COLO668 (cell line): Measurements from ENCODE around the gene TPM1.
"Not testable (repeated sequence)": the region's sequence is repeated elsewhere in the genome, so short reads cannot be mapped to it uniquely, and the experiment has no call there.

Experiments
- DNase-seq: peaks from one replicate; lab custom pipeline; 2025; ENCODE audit not compliant: unreplicated experiment; lab: John Stamatoyannopoulos, UW

Gene TPM1

GRCh38 chr15:63041974-63042876, at the start of gene TPM1:
TSS of gene TPM1 (plus strand) at chr15:63042747. CDS start at chr15:63042830, 83 bp downstream.
- DNase-seq = peak; percentile 49

DNA sequence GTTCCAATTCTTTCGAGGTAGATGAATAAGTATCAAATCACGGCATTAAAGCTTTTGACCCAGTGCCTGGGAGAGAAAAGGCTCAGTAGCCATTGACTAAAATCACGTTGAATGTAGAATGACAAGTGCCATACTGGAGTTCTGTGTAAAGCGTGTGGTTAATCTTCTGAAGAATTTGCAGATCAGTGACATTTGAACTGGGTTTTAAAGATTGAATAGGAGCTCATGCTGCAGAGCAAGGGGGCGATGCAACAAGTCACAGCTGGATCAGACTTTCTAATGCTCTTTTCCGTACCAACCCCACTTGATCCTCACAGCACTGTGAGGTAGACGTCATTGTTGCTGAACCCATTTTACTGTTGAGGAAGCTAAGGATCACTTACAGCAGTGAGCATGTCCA, 49.5 kb upstream of the TPM1 start:
- DNase-seq = no peak

- not testable (repeated sequence) for DNase-seq
Observed at GRCh38 chr15:62993632-62994031, 48.9 kb upstream of the TPM1 start.

GRCh38 chr15:62994439-62994838, 48.1 kb upstream of the TPM1 start:
- no peak for DNase-seq

- DNase-seq = no peak
Observed at GRCh38 chr15:62994975-62995681, 47.4 kb upstream of the TPM1 start.

- no peak for DNase-seq
Observed at GRCh38 chr15:62997441-62997840, 45.1 kb upstream of the TPM1 start.

DNA sequence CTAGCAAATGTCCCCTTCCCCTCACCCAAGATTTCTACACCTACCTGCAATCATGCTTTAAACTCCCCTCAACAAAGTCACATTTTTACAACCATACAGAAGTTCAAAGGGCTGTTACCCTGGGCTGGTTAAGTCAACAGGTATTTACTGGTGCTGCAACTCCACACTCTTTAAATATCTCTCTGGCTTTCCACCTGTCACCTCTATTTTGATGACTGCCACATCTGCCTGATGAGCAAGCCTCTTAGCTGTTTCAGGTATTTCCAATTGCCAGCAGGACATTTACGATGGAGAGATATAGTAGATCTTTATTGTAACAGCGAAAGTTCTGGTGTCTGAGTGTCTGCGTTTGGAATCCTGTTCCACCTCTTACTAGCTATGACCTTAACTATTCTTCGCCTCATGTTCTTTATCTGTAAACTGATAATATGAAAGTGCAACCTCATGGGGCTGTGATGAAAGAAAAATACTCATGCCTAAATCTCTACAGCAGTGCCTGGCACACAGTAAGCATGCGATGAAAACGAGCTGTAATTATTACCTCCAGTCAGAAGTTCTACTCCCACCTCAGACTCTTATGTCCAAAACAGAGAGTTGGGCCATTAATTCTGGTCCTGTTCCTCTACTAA, 44.2 kb upstream of the TPM1 start:
- no peak for DNase-seq

DNA sequence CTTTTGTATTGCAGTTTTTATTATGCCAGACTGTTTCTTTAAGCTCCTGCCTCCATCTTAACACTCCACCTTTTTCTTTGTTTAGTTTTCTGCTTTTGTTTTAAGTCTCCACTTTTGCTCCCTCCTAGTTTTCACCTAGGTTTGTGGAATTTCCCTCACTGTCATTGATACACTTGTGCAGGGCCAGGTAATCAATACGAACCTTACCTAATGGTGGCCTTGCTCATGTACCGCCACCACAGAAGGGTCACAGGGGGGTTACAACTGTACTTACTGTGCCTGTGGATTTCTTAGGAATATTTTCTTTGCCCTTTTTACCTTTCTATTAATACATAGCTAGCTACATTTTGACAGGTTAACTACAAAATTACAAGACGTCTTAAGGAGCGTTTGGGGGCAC, 43.4 kb upstream of the TPM1 start:
- no peak for DNase-seq

DNA sequence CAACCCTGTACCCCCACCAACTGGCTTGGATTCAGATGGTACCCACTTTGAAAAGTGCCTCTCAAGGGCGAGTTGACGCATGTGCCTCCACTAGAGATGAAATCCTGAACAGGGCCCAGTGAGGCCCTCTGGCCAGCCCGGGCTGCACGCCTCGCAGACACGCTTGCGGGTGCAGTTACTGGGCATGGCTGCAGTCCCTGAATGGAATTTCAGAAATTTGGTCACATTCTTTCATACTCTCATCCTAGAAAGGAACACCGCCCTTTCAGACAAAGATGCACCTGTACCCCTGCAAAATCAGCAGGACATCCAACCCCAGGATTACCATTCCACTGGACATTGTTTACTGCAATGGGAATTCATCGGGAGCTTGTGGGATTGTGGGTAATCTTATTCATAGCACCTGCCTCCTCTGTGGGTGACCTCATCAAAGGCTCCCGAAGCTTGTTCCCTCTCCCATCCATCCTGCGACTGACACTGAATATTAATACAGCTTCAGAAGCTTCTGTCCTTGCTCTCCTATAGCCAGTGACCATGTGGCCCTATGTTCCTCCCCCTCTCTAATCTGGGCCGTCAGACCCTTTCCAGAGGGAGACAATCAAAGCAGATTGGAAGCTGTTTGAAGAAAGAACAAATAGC, 42.5 kb upstream of the TPM1 start:
- DNase-seq = no peak

DNA sequence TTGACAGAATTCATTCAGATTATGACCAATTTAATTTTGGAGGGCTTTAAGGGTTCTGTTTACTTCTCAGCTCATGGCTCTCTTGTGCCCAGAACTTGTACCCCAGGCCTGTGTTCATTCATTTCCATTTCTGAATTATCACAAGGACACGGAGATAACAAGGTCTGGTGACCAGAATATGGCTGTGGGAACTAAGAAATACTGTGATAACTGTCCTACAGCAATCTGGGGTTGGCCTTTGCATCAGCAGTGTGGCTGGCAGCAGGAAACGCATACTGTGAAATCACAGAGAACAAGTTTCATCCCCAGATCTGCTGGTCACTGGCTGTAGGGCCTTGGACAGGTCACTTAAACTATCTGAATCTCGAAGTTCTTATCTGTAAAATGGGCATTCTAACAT, 41.8 kb upstream of the TPM1 start:
- DNase-seq = no peak

GRCh38 chr15:63004211-63004610, 38.3 kb upstream of the TPM1 start:
- no peak for DNase-seq

GRCh38 chr15:63006032-63006878, 36.3 kb upstream of the TPM1 start:
- no peak for DNase-seq

GRCh38 chr15:63008333-63009049, 34.1 kb upstream of the TPM1 start:
- peak; percentile 9 for DNase-seq

DNA sequence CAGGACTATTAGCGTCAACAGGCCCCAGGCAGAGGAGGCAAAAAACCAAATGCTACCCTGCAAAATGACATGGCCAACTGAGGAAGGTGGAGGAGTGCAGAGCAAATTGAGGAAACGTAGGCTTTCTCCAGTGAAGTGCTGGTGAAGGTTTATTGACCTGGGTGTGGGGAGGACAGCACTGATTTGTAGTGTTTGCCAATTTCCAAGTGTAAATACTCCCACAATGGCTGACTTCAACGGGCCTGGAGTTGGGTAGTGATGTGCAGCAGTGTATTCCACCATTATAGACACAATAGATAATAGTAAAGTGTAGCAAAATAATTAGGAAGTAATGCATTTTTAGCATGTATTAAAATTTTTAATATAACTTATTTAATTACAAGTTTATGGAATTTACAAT, 32.2 kb upstream of the TPM1 start:
- DNase-seq = no peak

GRCh38 chr15:63010920-63011693, 31.4 kb upstream of the TPM1 start:
- no peak for DNase-seq

- no peak for DNase-seq
Observed at GRCh38 chr15:63012444-63012843, 30.1 kb upstream of the TPM1 start.

DNA sequence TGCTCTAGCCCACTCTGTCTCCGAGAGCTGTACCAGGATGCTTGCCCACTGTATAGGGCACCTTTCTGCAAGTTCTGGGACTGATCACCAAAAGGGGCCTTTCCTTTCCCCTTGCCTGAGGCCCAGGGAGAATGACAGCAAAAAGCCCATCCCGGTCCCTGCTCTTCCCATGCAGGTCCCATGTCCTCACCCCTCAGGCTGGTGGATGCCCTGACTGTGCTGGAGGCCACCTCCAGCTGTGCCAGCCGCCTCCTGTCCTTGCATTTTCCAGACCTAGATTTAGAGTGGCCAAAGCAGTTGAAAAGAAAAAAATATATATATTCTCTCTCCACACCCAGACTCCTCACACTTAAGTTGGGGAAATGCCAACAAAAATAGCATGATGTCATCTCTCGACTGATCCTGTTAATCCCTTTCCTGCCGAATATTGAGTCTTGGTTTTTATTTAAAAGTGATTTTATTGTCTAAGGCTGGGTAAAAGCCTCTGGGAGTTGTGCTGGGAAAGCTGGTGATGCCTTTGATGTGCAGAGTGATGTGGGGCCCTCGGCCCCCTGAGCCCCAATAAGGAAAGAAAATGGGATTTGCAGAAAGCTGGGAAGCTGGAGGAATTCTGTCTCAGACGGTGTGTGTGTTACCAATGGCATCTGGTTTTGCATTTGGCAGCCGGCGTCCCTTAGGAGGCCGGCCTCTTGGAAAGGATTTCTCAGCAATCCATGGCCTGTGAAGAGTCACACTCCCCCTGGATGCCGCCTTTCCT, 29.3 kb upstream of the TPM1 start:
- DNase-seq = no peak

DNA sequence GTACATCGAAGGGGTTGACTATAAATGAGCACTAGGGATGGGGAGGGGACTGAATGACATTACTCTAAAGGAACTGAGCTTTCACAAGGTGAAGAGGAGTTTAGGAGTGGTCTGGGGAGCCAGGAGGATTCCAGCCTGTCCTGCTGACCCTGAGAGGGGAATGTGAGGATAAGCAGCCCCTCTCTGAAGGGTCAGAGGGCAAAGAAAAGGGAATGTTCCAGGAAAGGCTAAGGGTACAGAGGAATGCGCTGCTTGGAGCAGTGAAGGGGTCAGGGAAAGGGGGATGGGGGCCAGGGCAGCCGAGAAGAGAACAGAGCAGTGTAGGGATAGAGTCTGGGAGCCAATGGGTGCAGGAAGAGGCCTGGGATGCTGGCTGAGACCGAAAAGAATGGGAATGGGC, 28.0 kb upstream of the TPM1 start:
- no peak for DNase-seq
